Kidney (tissue), 14 donors: ENCODE measurements around the gene COX17. TPM values are rescaled to one million over a fixed set of nuclear protein-coding genes. Genes with fewer than 3 reads are reported as not detected.

Source experiments
- DNase-seq, 5 donors: peaks; one replicate each; pipeline ENCODE4 v3.0.0-alpha.2; 2013 to 2020
- FAIRE-seq: peaks from 2 replicates; lab custom pipeline; 2012; peaks lifted over from hg19 to GRCh38; lab: Jason Lieb, UNC
- H3K27ac ChIP-seq, 2 donors: one replicate each; pipeline ENCODE4 v1.7.0; 2013; ENCODE audit warnings: low read depth in 2 of 2, low read length in 2 of 2, inconsistent platforms in 1 of 2
- H3K27me3 ChIP-seq: one replicate; pipeline ENCODE4 v1.7.1; 2013; ENCODE audit warnings: low read length, inconsistent platforms; ENCODE audit not compliant: control insufficient read depth, insufficient read depth
- H3K36me3 ChIP-seq, 3 donors: one replicate each; pipeline versions ENCODE4 v1.7.0 to v1.7.1; 2013; ENCODE audit warnings: low read length in 3 of 3, control low read depth in 1 of 3, inconsistent platforms in 1 of 3; ENCODE audit not compliant: insufficient read depth in 3 of 3, control insufficient read depth in 2 of 3
- H3K4me1 ChIP-seq, 3 donors: one replicate each; pipeline versions ENCODE4 v1.7.0 to v1.7.1; 2013; ENCODE audit warnings: low read length in 3 of 3, inconsistent platforms in 1 of 3, low read depth in 1 of 3; ENCODE audit not compliant: control insufficient read depth in 2 of 3, insufficient read depth in 2 of 3
- H3K4me3 ChIP-seq, 3 donors: one replicate each; pipeline versions ENCODE4 v1.7.0 to v1.8.1; 2013; ENCODE audit warnings: low read length in 3 of 3, control low read depth in 1 of 3, inconsistent platforms in 1 of 3
- H3K9ac ChIP-seq, 3 donors: one replicate each; pipeline versions ENCODE4 v1.7.0 to v1.7.1; 2013; ENCODE audit warnings: low read length in 3 of 3, control low read depth in 1 of 3, inconsistent platforms in 1 of 3
- H3K9me3 ChIP-seq, 3 donors: one replicate each; pipeline versions ENCODE4 v1.7.0 to v1.7.1; 2013; ENCODE audit warnings: low read length in 3 of 3, control low read depth in 1 of 3, inconsistent platforms in 1 of 3; ENCODE audit not compliant: control insufficient read depth in 2 of 3, insufficient read depth in 1 of 3
- CTCF ChIP-seq: IDR thresholded peaks from 3 replicates; pipeline ENCODE4 v1.5.1; 2012; ENCODE audit warnings: mild to moderate bottlenecking, moderate library complexity, borderline replicate concordance; ENCODE audit not compliant: insufficient read depth; ENCODE audit errors: extremely low read depth
- intact Hi-C: fragments of 100-400 bp; cut with DNase I; formaldehyde crosslinking; loops from one replicate; pipeline ENCODE4 v1.11.1; 2022
- polyA plus RNA-seq: library from polyadenylated mRNA; stranded (reverse); fragments of 350-450 nt; fragmentation: Illumina TruSeq; extraction: RNeasy Lipid Tissue Mini Kit (QIAGEN cat#74804); gene quantifications from one replicate; pipeline ENCODE4 v1.2.3, GENCODE V29; 2014; ENCODE audit warnings: low read depth, low replicate concordance; ENCODE audit not compliant: insufficient read depth
- total RNA-seq: library from RNA; stranded (reverse); fragmentation: NEBNext Ultra II Directional; extraction: Animal tissue kit (Norgen Biotek cat#: 25700); gene quantifications from one replicate; pipeline ENCODE4 v1.2.1, GENCODE V29; 2021
- donor health status: control.
- donor health status: control.
- donor health status: control.
- donor health status: control.
- donor health status: control.
- donor health status: DM: yes; HTN: yes; CAD: no.
- donor health status: Normal renal cell carcinoma (clear cell type).

Gene COX17
- total and polyA plus RNA-seq, 2 donors from 2014 or later = 46.4 to 218 TPM

GRCh38 chr3:119657887-119658702 lies 19.1 kb downstream of the COX17 start:
- no peak for TF ChIP-seq CTCF
- H3K4me3 ChIP-seq = no peak overlapping the region
- H3K9me3 ChIP-seq = no peaks in the 10 kb centered on the region
- H3K9ac ChIP-seq = no peak overlapping the region
- intact Hi-C loops = no loop called here
- DNase-seq (no peak), FAIRE-seq (no peak)
- H3K27ac ChIP-seq = no peak overlapping the region
- peaks cover 0 to 4% (median 0%) of the 10 kb centered on the region in 3 donors for H3K36me3 ChIP-seq
- no peaks in the 10 kb centered on the region for H3K27me3 ChIP-seq
- peaks cover 0 to 4% (median 0%) of the 10 kb centered on the region in 3 donors for H3K4me1 ChIP-seq

GRCh38 chr3:119653876-119654275 lies 23.3 kb downstream of the COX17 start:
- Histone ChIP-seq H3K4me1 (peaks cover 0 to 2% (median 0%) of the 10 kb centered on the region in 3 donors), H3K36me3 (peaks cover 0 to 4% (median 0%) of the 10 kb centered on the region in 3 donors), H3K27ac (no peak overlapping the region), H3K4me3 (no peak overlapping the region), H3K9me3 (no peaks in the 10 kb centered on the region), H3K9ac (no peak overlapping the region), H3K27me3 (no peaks in the 10 kb centered on the region)
- intact Hi-C loops = no loop called here
- DNase-seq = no peak
- TF ChIP-seq CTCF = no peak
- FAIRE-seq = no peak

GRCh38 chr3:119652306-119653033 lies 24.7 kb downstream of the COX17 start:
- no peaks in the 10 kb centered on the region for H3K27me3 ChIP-seq
- H3K27ac ChIP-seq = peak overlapping the region; percentile 8 to 54
- FAIRE-seq = no peak
- no peak for DNase-seq
- peaks cover 0 to 6% (median 0%) of the 10 kb centered on the region in 3 donors for H3K4me1 ChIP-seq
- no peaks in the 10 kb centered on the region for H3K9me3 ChIP-seq
- H3K4me3 ChIP-seq = no peak overlapping the region
- no peak for TF ChIP-seq CTCF
- intact Hi-C loops = no loop called here
- H3K9ac ChIP-seq = no peak overlapping the region
- peaks cover 0 to 4% (median 0%) of the 10 kb centered on the region in 3 donors for H3K36me3 ChIP-seq
